Myocyte (in vitro differentiated cells): ENCODE results near the gene TMCC1. TPM values are rescaled to one million over a fixed set of nuclear protein-coding genes. Genes with fewer than 3 reads are reported as not detected.
A peak's percentile ranks its signal among the peaks of the same experiment; 100 is the strongest.
"Not testable (repeated sequence)": the region's sequence is repeated elsewhere in the genome, so short reads cannot be mapped to it uniquely, and the experiment has no call there.

ENCODE experiments used
- DNase-seq: peaks from one replicate; pipeline ENCODE4 v3.0.0-alpha.2; 2012; ENCODE audit warnings: low read depth
- total RNA-seq: library from RNA; depleted of rRNA; stranded (reverse); fragments of >200 nt; gene quantifications from 2 replicates; pipeline ENCODE4 v1.2.3, GENCODE V29; 2014

The TMCC1 gene
- total RNA-seq, 1 donor from 2014 or later = 20.8 TPM

DNA sequence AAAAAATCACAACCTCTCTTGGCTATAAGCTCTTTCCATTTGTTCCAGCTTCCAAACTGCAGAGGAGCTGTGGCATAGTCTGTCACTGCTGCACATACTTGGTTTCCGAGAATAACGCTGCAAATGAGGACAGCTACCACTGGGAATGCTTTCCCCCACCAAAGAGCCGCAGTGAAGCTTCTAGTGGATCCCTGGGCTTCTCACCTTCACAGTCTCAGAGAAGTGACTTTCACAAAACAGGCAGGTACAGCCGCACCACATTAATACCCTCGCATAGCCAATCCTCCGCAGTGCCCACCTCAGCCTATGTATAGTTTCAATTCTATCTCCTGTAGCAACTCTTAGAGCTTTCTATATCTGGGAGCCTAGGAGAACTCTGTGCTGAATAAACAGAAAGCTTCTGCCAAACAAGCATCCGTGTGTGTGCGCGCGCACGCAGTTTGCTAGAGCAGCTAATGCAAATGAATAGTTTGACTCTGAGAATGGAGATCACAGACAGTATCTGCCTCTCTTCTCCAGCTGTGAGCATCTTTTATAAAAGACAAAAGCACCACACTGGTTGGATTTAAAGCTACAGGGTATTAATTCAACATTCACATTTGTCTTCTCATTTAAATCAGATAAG is 205.1 kb downstream of the TMCC1 start:
- DNase-seq = peak; percentile 53

GRCh38 chr3:129687586-129688125 is 205.9 kb downstream of the TMCC1 start:
- DNase-seq = no peak

DNA sequence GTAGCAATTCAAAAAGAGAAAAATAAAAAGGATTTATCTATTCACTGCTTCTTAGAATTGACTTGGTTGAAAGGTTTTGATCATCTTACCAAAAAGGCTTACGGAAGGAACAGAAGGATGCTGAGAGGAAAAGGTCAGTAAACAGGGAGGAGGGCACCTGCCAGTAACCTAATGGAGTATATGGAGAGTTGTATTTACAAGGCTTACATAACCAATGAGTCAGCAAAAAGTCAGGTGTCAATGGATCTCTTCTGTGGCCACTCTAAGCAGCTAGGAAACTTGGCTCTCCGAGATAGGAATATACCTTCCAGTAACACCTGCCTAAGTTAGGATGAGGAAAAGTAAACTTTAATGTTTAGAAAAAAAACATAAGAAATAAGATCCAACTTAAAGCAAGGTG is 206.6 kb downstream of the TMCC1 start:
- peak; percentile 12 for DNase-seq

DNA sequence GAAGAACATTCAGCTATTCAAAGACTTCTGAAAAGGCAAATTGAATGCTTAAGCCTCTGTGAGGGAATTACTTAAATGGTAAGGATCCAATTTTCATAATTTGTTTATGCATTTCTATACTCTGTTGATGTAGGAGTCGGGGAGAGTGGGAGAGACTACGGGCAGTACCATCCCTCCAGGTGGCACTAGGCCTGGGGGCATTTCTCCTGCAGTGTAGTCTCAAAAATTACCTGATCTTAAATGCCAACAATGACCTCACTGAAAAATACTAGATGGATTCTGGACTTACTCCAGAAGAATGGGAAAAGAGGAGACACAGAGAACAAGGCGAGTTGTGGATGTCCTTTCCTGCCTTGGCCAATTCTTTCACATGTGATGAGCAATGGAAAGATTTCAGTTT is 209.2 kb downstream of the TMCC1 start:
- no peak for DNase-seq

DNA sequence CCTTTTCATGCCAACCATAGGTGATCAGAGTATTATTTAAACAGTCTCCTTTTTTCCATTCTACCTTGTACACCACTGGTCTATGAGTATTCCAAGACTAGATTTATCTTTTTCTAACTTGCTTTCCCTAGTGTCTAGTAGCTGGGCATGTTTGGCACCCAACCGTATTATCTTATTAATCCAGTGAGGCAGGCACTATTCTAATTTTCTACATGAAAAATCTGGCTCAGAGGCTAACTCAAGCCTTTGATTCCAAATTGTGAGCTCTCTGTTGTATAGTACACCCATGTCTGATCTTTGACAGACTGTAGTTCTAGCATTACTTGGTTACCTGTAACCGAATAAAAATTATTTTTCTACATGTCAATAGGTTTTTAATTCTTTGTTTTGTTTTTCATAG is 210.3 kb downstream of the TMCC1 start:
- DNase-seq = no peak

DNA sequence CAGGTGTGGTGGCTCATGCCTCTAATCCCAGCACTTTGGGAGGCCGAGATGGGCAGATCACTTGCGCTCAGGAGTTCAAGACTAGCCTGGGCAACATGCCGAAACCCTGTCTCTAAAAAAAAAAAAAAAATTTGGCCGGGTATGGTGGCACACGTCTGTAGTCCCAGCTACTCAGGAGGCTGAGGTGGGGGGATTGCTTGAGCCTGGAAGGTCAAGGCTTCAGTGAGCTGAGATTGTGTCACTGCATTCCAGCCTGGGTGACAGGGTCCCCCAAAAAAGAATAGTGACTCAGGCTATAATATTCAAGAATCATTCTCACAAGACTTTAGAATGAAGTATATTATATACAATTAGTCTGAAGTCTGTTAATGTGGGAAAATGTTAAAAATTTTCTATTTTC is 216.5 kb downstream of the TMCC1 start:
- peak; percentile 44 for DNase-seq

DNA sequence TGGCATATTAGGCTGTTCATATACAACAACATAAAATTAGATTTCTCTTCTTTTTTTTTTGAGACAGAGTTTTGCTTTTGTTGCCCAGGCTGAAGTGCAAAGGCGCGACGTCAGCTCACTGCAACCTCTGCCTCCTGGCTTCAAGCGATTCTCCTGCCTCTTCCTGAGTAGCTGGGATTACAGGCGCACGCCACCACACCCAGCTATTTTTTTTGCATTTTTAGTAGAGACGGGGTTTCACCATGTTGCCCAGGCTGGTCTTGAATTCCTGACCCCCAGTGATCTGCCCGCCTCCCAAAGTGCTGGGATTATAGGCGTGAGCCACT is 218.8 kb downstream of the TMCC1 start:
- DNase-seq = not testable (repeated sequence)

DNA sequence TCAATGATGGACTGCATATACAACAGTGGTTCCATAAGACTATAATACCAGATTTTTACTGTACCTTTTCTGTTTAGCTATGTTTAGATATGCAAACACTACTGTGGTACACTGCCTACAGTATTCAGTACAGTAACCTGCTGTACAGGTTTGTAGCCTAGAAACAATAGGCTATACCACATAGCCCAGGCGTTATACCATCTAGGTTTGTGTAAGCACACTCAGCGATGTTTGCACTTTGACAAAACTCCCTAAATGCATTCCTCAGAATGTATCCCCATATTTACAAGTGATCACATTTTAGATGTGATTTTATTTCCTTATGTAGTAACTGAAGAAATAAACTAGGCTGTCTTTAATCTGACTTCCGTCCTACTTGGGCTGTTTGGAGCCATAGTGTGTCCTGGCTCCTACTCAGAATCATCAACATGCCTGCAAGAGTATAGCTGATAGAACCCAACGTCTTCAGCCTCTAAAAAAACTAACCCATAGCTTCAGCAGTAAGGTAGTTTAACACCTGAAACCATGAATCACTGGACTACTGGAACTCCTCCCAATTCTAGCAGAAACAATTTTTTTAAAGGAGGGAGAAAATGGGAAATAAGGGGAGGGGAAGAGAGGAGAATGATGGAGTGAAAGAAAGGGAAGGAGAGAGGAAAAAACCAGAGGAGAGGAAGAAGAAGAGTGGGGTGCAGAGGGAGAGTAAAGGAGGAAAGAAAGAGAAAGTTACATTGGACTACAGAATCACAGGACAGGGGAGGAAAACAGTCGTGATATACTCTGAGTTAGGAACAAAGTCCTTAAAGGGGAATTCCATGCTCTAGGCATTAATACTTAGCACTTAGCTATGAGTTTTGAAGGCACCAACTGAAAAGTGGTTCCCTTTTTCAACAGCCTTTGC is 219.4 kb downstream of the TMCC1 start:
- no peak for DNase-seq

GRCh38 chr3:129673012-129673411 is 220.5 kb downstream of the TMCC1 start:
- DNase-seq = no peak

DNA sequence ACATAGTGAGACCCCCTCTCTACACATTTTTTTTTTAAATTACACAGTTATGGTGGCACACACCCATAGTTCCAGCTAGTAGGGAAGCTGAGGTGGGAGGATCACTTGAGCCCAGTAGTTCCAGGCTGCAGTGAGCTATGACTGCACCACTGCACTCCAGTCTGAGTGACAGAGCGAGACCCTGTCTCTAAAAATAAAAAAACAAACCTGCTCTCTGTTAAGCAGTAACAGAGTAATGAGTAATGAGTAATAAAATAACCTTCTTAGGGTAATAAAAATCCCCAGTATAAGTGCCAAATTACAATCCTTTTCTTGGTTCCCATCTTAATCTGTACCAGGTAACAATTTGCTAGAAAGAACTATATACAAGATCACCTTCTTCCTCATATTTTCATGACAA is 221.1 kb downstream of the TMCC1 start:
- no peak for DNase-seq

GRCh38 chr3:129665024-129665768 is 228.3 kb downstream of the TMCC1 start:
- DNase-seq = peak; percentile 60

DNA sequence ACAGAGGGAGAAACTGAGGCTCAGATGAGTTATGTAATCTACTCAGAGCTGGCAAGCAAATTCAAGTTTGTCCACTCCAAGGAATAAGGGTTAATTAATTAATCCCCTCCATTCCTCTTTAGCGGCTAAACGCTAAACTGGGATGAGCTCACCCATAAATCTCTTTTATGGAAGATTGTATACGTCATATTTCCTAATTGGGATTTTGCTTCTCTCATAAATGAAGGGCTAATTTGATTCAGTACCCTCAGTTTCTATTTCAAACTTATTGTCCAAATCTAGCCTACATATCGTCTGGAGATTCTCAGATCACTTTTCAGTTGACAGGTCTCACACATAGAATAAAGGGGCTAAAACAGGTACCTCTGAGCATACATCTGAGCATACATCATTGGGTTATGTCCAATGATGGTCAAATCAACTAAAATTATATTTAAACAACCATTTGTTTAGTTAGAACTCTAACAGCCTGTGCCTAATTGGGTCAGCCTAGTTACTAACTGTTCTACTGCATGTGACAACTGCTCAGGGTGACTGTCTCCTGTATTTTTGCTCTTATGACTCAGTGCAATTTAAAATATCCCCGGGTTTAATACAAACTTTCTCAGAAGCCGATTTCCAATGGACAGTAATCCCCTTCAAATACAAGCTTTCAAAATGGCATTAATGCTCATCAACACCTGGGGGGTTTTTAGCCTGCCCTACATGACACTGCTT is 229.4 kb downstream of the TMCC1 start:
- DNase-seq = peak; percentile 79

- peak; percentile 71 for DNase-seq
Measured at GRCh38 chr3:129663045-129663446, 230.5 kb downstream of the TMCC1 start.

DNA sequence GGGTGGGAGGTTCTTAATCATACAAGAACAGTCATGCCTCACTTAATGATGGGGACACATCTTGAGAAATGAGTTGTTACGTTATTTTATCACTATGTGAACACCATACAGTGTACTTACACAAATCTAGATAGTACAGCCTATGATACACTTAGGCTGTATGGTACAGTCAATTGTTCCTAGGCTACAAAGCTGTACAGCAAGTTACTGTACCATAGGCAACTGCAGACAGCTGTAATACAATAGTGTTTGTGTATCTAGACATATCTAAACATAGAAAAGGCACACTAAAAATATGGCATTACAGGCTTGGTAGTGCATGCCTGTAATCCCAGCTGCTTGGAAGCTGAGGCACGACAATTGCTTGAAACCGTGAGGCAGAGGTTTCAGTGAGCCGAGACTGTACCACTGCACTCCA is 231.3 kb downstream of the TMCC1 start:
- DNase-seq = peak; percentile 85

DNA sequence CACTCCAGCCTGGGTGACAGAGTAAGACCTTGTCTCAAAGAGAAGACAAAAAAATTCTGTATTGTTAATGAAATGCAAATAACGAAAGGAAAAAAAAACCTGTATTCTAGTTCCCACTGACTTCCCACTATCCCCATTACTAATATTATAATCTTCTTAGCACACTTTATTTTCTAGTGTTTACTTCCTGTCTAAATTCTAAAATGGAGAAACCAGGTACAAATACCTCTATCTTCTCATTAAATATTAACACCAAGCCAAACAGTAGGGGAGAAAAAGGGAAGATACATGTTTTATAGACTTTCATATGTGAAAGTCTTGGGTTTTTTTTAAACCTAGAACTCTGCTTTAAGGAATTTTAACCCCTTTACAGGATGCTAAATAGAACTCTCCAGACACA is 231.7 kb downstream of the TMCC1 start:
- DNase-seq = no peak

GRCh38 chr3:129658110-129658843 is 235.2 kb downstream of the TMCC1 start:
- no peak for DNase-seq

GRCh38 chr3:129657261-129658046 is 236.1 kb downstream of the TMCC1 start:
- DNase-seq = no peak

DNA sequence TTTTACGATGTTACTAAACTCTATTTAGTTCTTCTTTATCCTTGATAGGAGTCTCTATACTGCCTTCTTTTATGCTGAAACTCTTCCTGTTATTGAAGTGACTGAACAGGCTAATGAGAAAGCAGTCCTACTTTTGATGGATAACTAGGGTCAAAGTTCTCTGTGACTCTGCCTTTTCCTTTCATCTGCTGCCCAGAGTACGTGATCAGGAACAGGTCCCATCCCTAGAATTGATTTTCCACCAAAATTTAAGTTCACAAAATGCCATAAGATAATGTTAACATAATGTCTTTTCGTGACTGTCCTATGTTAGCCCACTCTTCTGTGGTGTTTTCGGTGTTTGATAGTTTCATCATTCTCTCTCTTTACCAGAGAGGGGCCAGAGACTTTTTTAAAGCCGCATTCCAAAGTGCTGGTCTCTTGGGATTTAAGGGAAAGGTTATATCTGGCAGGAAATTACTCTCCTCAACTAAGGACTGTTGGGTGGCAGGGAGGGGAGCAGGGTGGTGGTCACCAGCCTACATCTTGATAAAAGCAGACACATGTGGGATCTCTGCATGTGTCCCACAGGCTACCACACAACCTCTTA is 236.8 kb downstream of the TMCC1 start:
- DNase-seq = no peak

DNA sequence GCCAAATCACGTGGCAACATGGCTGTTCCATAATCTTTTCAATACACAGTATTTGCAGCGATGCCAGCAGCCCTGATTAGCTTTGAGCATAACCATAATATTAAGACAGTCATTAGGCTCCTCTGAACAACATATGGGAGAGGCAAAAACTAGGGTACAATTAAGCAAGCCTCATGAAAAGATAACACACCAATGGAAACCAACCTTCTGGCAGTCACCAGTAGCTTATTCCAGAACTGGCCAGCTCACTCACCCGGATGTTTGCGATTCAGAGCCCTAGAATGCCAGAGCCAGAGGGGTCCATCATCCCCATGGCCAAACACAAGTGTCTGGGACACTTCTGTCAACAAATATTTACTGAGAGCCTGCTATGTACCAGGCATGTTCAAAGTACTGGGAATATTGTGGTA is 238.2 kb downstream of the TMCC1 start:
- DNase-seq = no peak
